HG02642 (cell line): ENCODE data around the gene SORBS1.

Source experiments
- ATAC-seq: cut with Tn5 transposase; IDR thresholded peaks from one replicate; pipeline ENCODE4 v1.9.1; 2021; ENCODE audit warnings: mild to moderate bottlenecking; ENCODE audit not compliant: unreplicated experiment, poor library complexity

Gene SORBS1

DNA sequence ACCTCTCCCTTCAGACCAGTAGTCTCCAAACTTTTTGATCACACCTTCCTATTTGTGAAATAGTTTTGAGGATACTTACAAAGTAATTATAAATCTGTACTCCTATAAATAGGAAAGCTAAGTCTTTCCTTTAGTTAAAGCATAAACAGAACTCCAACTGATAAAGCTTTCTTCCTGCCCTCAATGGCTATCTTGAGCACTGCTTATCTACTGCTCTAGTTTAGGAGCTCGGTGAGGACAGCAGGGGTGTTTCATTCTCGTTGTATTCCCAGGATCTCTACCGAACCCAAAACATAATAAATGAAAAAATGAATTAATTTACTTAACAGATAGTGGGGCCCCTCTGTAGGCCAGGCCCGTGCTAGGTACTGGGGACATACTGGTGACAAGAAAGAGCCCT lies 17.7 kb downstream of the SORBS1 start:
- ATAC-seq: no peak

DNA sequence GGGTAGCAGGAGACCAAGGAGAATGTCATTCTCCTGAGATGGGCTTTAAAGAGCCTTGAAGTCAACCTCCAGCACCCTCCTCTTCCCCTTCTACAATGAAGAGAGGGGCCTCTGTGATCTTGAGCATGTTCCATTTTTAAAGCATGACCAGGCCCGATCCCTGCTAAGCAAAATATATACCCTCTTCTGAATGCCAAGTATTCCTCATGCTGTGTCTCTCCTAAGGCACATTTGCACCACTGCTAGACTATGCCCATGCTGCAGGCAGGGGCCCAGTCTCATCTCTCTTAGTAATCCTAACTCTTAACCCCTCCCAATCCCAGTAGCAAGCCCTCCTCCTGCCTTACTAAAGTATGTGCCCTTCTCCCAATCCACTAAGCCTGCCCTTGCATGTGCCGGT lies 18.4 kb downstream of the SORBS1 start:
- no peak for ATAC-seq

DNA sequence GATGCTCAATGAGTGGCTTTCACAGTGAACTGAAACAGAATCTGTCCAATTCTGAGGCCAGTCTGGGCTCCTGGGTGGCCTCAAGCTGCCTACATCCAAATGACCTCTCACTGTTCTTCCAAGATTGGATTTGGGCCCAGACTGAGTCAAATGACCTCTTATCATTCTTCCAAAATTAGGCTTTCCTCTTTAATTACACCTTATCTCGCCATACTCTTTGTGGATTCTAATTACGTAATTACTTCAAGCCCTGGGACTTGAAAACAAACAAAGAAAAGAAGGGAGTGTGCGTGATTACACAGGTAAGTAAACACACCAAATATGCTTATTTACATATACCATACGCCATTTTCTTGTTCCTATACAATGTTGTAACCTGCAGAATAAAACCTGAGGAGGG lies 18.8 kb downstream of the SORBS1 start:
- no peak for ATAC-seq

DNA sequence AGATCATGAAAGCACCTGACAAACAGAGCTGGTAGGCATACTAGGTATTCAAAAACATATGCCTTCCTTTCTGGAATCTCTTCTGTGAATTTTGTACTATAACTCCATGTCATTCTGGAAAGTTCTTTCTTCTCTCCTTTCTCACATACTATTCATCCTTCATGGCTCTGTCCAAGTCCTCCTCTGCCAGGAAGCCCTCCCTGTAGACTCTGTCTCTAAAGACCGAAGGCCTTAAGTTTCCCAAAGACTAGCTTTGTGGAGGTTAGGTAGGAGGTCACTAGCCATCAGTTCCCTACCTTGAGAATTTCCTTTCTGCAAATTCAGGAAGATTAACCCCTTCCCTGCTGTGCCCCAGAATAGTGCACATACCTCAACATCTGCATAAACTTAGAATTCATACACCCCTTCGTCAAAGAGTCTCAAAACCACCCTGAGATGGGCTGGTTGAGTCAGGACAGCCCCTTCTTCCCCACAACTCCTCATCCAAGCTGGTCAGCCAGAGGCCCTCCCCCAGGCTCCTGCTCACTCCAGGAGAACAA lies 20.6 kb downstream of the SORBS1 start:
- ATAC-seq: no peak

DNA sequence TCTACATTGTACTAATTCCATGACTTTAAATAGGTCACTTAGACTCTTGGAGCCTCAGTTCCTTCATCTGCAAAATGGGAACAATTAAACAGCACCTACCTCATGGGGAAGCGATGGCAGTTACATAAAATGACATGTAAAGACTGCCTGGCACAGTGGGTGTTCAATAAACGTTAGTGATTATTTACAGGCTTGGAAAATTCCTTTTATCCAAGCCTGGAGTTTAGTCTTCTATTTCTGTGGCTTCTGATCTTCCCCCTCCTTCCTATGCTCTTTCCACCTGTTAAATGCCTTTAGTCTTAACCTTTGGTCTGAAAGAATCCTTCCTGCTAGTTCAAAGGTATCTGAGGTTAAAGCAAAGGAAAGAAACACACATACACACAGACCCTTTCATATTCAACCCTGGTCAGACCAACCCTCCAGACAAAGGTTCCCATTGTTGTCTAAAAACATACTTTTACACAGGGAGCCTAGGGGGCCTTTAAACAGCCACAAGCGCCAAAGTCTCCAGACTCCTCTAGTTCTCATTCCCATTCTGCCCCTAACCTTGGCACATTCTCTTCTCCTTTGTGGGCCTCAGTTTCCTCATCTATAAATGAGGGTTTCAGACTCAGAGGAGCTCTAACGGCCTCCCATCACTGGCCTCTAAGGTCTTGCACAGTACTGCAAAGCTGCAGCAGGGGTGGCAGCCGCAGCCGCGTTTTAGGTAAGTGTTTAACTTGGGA lies 21.4 kb downstream of the SORBS1 start:
- no peak for ATAC-seq

DNA sequence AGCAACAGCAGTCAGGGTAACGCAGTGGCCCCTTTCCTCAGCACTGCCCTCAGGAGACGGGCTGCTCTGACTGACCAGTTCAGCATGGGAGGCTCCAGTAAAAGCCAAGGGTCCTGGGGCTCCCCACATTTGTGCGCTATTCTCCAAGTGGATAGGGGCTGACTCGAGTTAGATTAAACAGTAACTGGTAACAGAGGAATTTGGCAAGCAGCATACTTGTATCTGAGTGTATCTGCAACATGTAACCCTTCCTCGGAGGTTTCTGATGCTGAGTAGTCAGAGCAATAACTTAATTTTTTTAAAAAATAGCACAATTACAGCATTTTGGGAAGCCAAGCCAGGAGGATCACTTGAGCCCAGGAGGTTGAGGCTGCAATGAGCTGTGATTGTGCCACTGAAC lies 22.8 kb downstream of the SORBS1 start:
- ATAC-seq: no peak

DNA sequence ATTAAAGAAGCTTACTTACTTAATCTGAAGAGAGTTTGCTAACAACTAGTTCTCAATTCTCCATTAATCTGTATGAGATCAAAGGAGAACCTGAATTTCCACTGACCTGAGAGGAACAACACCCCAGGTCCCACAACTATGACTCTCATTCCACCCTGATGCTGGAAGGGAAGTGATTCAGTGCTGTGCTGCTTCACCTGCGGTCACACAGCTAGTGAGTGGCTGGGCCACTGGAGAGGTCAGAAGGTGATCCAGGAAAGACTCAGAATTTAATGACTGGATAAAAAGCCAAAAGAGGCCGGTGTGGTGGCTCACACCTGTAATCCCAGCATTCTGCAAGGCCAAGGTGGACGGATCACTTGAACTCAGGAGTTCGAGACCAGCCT lies 23.6 kb downstream of the SORBS1 start:
- no peak for ATAC-seq

DNA sequence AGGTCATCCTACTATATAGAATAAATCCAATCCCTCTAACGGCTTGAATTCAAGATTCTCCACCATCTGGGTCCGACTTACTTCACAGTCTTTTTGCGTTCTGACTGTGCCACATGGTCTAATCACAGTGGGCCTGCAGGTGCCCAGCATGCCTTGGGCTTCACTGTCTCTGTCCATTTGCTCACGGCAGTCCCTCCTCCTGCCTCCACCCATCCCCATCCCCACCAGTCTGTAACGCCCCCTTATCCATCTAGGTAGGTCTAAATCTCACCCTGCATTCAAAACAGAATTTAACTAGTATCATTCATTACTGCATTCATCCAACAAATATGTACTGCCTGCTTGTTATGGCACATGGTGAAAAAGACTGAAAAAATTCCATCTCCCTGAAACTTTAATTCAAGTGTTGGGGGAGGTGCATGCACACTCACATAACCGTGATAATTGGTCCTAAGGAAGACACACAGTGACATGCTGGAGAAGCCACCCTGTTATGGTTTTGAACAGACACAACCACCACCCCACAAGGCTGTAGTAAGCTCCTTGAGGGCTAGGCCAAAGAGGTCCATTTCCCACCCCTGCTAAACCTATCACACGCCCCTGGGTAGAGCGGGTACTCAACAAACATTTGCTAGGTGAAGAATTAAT lies 24.2 kb downstream of the SORBS1 start:
- no peak for ATAC-seq

DNA sequence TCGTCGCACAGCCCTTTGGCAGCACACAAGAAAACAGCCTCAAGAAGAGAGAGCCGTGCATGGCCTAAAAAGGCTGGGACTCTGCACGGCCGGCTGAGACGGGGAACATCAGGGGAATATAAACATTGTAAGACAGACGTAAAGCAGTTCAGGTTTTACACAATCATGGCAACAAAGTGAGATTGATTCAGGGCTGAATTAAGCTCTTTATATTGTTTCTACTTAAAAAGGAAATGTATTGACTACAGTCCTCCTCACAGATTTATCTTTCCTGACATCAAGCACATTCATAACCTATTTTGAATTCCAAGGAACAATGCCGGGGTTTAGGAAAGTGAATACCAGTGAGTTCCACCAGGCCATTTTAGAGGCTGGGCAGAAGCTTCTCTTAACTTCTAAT lies 25.2 kb downstream of the SORBS1 start:
- ATAC-seq: no peak

DNA sequence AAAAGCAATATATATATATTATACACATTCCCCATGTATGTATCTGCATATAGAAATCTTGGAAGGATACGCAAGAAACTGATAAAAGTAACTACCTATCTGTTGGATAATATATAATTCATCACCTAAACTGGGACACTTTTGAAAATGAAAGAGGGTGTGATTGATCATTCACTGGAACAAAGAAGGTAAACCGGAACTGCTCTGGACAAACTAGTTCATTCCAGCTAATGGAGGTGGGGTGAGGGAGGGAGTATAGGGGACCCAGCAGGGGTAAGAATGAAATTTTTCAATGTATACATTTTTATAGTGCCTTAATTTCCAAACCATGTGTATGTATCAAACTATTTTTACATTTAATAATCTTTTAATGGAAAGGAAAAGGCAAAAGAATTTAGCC lies 25.6 kb downstream of the SORBS1 start:
- no peak for ATAC-seq

DNA sequence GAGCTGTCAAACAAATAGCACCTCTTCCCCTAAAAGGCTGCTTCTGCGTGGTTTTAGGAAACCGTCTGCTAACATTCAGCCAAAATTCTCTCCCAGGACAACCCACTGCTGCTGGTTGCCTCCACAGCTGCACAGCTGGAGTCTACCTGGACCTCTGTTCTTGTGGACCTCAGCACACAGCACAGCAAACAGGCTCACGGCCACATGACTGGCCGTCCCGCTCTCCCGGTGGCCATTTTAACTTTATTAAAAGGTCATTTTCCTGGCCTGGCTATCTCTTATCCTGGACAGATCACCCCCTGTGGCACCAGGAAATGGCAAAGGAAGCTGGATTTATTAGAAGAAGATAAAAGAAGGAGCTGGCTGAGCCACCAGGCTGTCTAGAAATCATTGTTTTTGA lies 27.6 kb downstream of the SORBS1 start:
- no peak for ATAC-seq

DNA sequence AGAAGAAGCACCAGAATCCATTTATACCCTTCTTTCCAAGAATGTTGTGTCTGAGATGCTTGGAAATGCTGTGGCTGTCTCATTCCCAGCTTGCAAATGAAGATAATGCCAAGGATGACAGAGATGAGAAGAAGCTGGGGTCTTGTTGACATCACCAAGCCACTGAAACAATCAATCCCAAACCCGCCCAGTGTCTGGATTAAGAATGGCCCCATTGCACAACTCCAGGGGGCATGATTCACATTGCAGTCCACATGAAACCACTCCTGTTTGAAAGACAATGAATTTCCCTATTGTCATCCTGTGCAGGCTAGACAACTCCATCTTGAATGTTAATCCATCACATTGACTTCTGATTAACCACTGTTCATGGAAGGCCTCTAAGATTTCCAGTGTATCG lies 28.6 kb downstream of the SORBS1 start:
- no peak for ATAC-seq

DNA sequence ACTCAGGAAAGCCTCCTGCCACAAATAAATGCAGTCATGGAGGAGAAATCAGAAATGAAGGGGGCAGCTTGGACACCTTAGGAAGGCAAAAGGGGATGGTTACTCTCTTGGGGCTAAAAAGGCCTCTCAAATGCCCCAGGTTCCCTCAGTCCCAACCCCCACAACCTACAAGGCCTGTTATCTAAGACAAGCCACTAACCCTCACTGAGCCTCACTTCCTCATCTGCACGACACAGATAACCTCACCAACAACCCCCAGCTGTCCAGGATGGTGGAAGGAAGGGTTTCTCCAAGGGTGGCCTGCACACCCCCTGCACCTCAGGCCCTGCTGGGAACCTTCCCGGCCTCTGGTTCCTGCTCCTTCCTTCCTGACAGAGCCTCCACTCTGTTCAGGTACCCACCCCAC lies 29.2 kb downstream of the SORBS1 start:
- no peak for ATAC-seq

DNA sequence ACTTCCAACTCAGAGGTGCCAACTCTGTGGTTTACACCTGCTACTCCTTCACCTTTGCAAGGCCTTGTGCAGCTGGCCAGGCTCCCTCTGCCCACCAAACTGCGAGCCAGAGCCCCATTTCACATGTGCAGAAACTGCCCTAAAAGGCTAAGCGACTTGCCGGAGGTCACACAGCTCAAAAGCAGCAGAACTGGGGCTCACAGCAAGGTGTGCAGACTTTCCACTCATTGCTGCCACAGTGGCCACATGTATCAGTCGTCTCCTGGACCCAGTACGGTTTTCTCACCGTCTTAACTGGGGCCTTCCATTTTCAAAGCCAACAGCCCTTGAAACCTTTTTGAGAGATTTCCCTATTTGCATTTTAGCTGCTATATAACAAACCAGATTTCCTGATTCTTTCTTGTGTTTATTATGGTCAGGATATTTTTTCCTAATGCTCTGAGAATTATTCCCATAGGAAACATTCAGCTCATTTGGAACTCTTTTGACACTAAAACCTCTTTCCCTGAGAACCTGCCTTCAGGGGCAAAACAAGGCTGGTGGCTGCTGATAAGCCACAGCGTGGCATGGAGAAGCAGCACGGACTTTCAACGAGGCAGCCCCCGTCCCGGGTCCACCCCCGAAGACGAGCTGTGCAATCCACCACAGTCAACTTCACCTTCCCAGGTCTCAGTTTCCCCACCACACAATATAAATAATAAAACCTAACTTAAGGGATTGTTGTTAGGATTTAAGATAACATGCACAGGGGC lies 29.9 kb downstream of the SORBS1 start:
- ATAC-seq: no peak

DNA sequence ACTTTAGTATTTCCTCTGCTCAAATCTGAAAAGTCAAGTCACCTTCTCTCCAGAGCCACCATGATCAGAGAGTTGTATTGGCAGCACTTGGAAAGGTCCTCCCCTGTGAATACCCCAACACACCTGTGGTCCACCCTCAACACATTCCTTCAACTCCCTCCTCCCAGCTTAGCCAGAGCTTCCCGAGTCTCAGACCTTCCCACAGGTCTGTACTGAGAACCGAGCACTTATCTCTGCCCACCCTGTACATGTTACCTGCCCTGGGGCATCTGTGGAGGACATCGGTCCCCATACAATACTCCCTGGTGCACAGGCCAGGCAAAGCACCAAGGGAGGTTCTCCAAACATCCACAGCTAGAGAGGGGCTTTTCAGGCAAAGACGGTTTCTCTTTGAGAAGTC lies 30.6 kb downstream of the SORBS1 start:
- no peak for ATAC-seq

DNA sequence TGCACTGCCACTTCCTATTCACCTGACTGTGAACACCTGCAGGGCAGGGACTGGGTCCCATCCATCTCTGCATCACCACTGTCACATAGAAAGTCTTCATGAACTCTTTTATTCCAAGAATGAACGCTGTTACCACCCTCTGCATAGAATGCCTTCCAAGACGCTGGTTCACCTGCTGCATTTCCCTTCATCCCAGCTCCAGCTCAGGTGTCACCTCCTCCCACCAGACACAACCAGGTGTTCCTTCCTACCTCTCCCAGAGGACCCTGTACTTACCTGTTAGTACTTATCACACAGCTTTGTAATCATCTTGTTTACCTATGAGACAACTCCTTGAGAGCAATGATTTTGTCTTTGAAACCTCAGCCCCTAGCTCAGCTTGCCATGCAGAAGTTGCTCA lies 31.1 kb downstream of the SORBS1 start:
- no peak for ATAC-seq

DNA sequence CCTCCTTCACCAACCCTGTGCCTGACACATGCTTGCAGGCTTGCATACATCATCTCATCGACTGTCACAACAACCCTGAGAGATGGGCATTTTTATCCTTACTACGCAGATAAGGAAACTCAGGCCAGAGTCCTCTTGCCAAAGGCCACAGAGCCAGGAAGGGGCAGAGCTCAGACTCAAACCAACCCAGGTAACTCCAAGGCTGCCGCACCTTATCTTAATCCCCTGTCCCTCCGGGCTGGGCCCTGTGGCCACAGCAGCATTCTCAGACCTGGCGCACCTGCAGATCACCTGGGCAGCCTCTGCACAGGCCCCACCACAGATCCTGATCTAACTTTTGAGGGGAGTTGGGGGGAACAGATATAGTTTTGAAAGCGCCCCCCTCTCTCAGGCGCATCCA lies 35.1 kb downstream of the SORBS1 start:
- no peak for ATAC-seq

DNA sequence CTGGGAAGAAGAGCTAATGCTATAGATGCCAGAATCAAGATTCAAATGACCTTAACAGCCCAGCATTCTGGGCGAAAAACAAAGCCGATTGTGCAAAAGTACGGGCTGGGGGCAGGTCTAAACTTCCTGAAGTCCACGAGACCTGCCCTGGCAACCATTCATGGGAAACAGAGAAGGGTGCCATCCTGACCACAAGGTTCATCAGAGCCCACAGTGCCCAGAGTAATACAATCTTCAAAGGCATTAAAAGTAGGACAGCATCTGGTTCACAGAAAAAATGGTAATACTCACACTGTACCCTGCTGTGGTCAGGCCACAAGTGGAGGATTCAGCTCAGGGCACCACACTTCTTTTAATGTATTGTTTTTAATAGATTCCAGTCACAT lies 36.1 kb downstream of the SORBS1 start:
- no peak for ATAC-seq

DNA sequence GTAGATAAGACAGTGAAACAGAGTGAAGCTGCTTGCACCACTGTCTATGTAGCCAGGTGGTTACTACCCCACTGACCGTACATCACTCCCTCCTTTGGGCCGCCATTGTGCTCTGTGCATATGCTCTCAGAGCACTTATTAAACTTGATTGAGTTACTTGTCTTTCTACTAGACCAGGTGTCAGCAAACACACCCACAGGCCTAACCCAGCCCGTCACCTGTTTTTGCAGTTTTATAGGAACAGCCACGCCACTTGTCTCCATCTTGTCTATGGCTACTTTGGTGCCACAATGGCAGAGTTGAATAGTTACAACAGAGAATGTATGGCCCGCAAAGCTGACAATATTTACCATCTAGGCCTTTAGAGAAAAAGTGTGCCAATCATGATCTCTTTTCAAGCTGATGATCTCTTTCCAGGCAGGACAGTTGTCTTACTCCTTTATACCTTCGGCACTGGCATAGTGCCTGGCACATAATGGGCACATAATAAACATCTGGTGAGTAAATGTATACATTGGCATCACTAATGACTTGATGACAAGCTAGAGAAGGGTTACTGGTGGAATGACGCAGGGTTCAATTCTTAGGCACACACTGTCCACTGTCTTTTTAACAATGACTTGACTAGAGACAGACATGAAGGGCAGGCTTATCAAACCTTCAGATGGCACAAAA lies 36.7 kb downstream of the SORBS1 start:
- no peak for ATAC-seq

DNA sequence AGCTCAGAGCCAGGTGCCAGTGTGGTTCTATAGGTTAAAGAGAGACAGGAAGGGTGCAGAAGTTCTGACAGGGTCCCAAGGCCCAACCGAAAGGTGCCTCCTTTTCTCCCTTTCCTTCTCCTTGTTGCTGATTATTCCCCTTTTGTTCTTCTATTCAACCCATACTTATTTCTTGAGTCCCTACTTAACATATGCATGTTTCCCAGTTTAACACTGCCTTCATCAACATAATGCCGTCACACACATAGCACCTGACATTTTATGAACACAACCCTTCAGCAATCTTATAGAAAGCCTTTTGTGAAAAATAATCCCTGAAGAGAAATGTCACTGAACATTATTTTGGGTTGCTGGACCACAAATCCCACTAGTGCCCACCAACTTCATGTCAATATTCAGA lies 39.1 kb downstream of the SORBS1 start:
- no peak for ATAC-seq

DNA sequence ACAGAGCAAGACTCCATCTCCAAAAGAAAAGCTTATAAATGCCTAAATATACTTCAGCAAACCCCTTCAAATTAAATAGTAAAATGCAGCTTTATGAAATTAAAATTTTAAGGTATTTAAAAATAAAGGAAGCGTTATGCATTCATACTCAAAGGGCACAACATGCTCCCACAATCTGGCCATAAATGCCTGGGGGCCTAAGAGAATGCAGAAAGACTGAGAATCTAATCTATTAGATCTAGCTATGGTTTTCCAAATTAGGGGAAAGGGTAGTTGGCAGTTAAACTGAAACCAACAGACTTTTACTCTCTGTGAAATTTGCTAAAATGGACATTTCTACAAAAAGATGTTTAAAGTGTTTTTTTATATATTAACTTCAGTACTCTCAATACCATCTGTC lies 40.6 kb downstream of the SORBS1 start:
- no peak for ATAC-seq
